ENCODE data around the gene BTBD9.

The BTBD9 gene

GRCh38 chr6:38364775-38365174 lies 275.0 kb downstream of the BTBD9 start:
- no peak for TF ChIP-seq CTCF (IDR thresholded peaks at IDR 0.05; ENCODE audit: insufficient read depth, low read depth, low read length, missing control alignments)
- no peak overlapping the region for H3K4me3 ChIP-seq (ENCODE audit: low read length)
- DNase-seq (ENCODE audit: low read depth) = peak; percentile 15

- DNase-seq (ENCODE audit: low read depth) = no peak
- no peak for TF ChIP-seq CTCF (IDR thresholded peaks at IDR 0.05; ENCODE audit: insufficient read depth, low read depth, low read length, missing control alignments)
- H3K4me3 ChIP-seq (ENCODE audit: low read length) = no peak overlapping the region
These were observed 275.6 kb downstream of the BTBD9 start for GRCh38 chr6:38364127-38364526.

GRCh38 chr6:38355519-38355918 lies 284.2 kb downstream of the BTBD9 start:
- no peak for TF ChIP-seq CTCF (IDR thresholded peaks at IDR 0.05; ENCODE audit: insufficient read depth, low read depth, low read length, missing control alignments)
- no peak overlapping the region for H3K4me3 ChIP-seq (ENCODE audit: low read length)
- no peak for DNase-seq (ENCODE audit: low read depth)

GRCh38 chr6:38354905-38355304 lies 284.8 kb downstream of the BTBD9 start:
- TF ChIP-seq CTCF (IDR thresholded peaks at IDR 0.05; ENCODE audit: insufficient read depth, low read depth, low read length, missing control alignments) = no peak
- DNase-seq (ENCODE audit: low read depth) = no peak
- H3K4me3 ChIP-seq (ENCODE audit: low read length) = no peak overlapping the region

GRCh38 chr6:38354037-38354381 lies 285.7 kb downstream of the BTBD9 start:
- no peak for DNase-seq (ENCODE audit: low read depth)
- no peak for TF ChIP-seq CTCF (IDR thresholded peaks at IDR 0.05; ENCODE audit: insufficient read depth, low read depth, low read length, missing control alignments)
- H3K4me3 ChIP-seq (ENCODE audit: low read length) = no peak overlapping the region

- no peak overlapping the region for H3K4me3 ChIP-seq (ENCODE audit: low read length)
- no peak for TF ChIP-seq CTCF (IDR thresholded peaks at IDR 0.05; ENCODE audit: insufficient read depth, low read depth, low read length, missing control alignments)
- DNase-seq (ENCODE audit: low read depth) = no peak
These were observed 286.3 kb downstream of the BTBD9 start for GRCh38 chr6:38353310-38354036.

GRCh38 chr6:38352636-38353035 lies 287.1 kb downstream of the BTBD9 start:
- H3K4me3 ChIP-seq (ENCODE audit: low read length) = no peak overlapping the region
- DNase-seq (ENCODE audit: low read depth) = no peak
- no peak for TF ChIP-seq CTCF (IDR thresholded peaks at IDR 0.05; ENCODE audit: insufficient read depth, low read depth, low read length, missing control alignments)
